ENCODE results near the gene CADM3.

Gene CADM3

GRCh38 chr1:159173320-159173719, 1.9 kb downstream of the CADM3 start:
- no peak for DNase-seq

- no peak for DNase-seq
These were observed 4.2 kb downstream of the CADM3 start for GRCh38 chr1:159175571-159175970.

- no peak for DNase-seq
These were observed 6.0 kb downstream of the CADM3 start for GRCh38 chr1:159177272-159177907.

GRCh38 chr1:159179906-159180305, 8.5 kb downstream of the CADM3 start:
- DNase-seq, result no peak

GRCh38 chr1:159180516-159180915, 9.1 kb downstream of the CADM3 start:
- DNase-seq, result no peak

GRCh38 chr1:159181328-159182024, 10.1 kb downstream of the CADM3 start:
- DNase-seq, result no peak

GRCh38 chr1:159184201-159184600, 12.8 kb downstream of the CADM3 start:
- no peak for DNase-seq

GRCh38 chr1:159185121-159185520, 13.7 kb downstream of the CADM3 start:
- DNase-seq, result no peak

- no peak for DNase-seq
These were observed 15.6 kb downstream of the CADM3 start for GRCh38 chr1:159187033-159187432.

- DNase-seq, result no peak
These were observed 16.4 kb downstream of the CADM3 start for GRCh38 chr1:159187647-159188374.

GRCh38 chr1:159188375-159188788, 17.0 kb downstream of the CADM3 start:
- DNase-seq, result no peak

GRCh38 chr1:159190441-159190840, 19.0 kb downstream of the CADM3 start:
- DNase-seq, result no peak

GRCh38 chr1:159196543-159196942, 25.1 kb downstream of the CADM3 start:
- DNase-seq, result no peak

- DNase-seq, result no peak
These were observed 26.4 kb downstream of the CADM3 start for GRCh38 chr1:159197561-159198557.

- no peak for DNase-seq
These were observed 28.5 kb downstream of the CADM3 start for GRCh38 chr1:159199901-159200300.

- no peak for DNase-seq
These were observed 29.4 kb downstream of the CADM3 start for GRCh38 chr1:159200769-159201168.

- DNase-seq, result no peak
These were observed 30.2 kb downstream of the CADM3 start for GRCh38 chr1:159201642-159202041.

GRCh38 chr1:159203610-159204009, 32.2 kb downstream of the CADM3 start:
- DNase-seq, result no peak

GRCh38 chr1:159204161-159205141, 33.0 kb downstream of the CADM3 start, which contains the start of gene ACKR1:
Gene ACKR1 (plus strand): TSS chr1:159204875. CDS start chr1:159204960, 85 bp downstream.
- no peak for DNase-seq

- no peak for DNase-seq
These were observed 33.8 kb downstream of the CADM3 start for GRCh38 chr1:159205225-159205624.

GRCh38 chr1:159206110-159206509, 34.7 kb downstream of the CADM3 start:
- DNase-seq, result no peak

Data from effector CD4-positive, alpha-beta T cell (primary cell).